Tibial artery (tissue), 4 donors: ENCODE results near the gene NTM.

Source experiments
- DNase-seq, 2 donors: peaks; one replicate each; pipeline ENCODE4 v3.0.0-alpha.2; 2019
- H3K27ac ChIP-seq, 2 donors: fragments of 200-600 bp; sonication (generic) in 1 of 2; 1 replicate in 1 of 2; 2 replicates in 1 of 2; pipeline ENCODE4 v1.5.1; 2018 to 2019; ENCODE audit warnings: mild to moderate bottlenecking in 1 of 2
- H3K27me3 ChIP-seq, 2 donors: fragments of 200-600 bp; sonication (generic) in 1 of 2; one replicate each; pipeline versions ENCODE4 v1.5.1 to v1.6.0; 2016 to 2019
- H3K36me3 ChIP-seq, 3 donors: fragments of 200-600 bp; sonication (generic) in 2 of 3; one replicate each; pipeline ENCODE4 v1.5.1; 2016 to 2019; ENCODE audit warnings: mild to moderate bottlenecking in 2 of 3
- H3K4me1 ChIP-seq, 4 donors: fragments of 200-600 bp; sonication (generic) in 2 of 4; 1 replicate in 3 of 4; 2 replicates in 1 of 4; pipeline ENCODE4 v1.5.1; 2016 to 2019
- H3K4me3 ChIP-seq, 2 donors: fragments of 200-600 bp; sonication (generic) in 1 of 2; 1 replicate in 1 of 2; 2 replicates in 1 of 2; pipeline ENCODE4 v1.5.1; 2018 to 2019; ENCODE audit warnings: mild to moderate bottlenecking in 2 of 2
- H3K9me3 ChIP-seq, 3 donors: fragments of 200-600 bp; sonication (generic) in 1 of 3; one replicate each; pipeline ENCODE4 v1.5.1; 2016 to 2019
- CTCF ChIP-seq, 2 experiments: fragments of 200-600 bp in 1 of 2; fragments of 450-650 bp in 1 of 2; IDR thresholded peaks; one replicate each; pipeline ENCODE4 v1.5.1; 2017 to 2019; ENCODE audit warnings: antibody characterized with exemption in 2 of 2, mild to moderate bottlenecking in 1 of 2, moderate library complexity in 1 of 2
- intact Hi-C: fragments of 100-400 bp; cut with DNase I; formaldehyde crosslinking; loops from one replicate; pipeline ENCODE4 v1.15.0; 2023; ENCODE audit warnings: low total_unique reads

The NTM gene

GRCh38 chr11:132185726-132186592, 815.5 kb downstream of the NTM start:
- H3K27me3 ChIP-seq, result no peaks in the 10 kb centered on the region
- no peaks in the 10 kb centered on the region for H3K9me3 ChIP-seq
- no peak overlapping the region for H3K27ac ChIP-seq
- no peaks in the 10 kb centered on the region for H3K4me1 ChIP-seq
- DNase-seq, result no peak
- H3K36me3 ChIP-seq, result no peaks in the 10 kb centered on the region
- no peak for TF ChIP-seq CTCF (IDR thresholded peaks at IDR 0.05)
- intact Hi-C loops, result no loop called here
- no peak overlapping the region for H3K4me3 ChIP-seq

GRCh38 chr11:132186699-132187098, 816.3 kb downstream of the NTM start:
- intact Hi-C loops, result no loop called here
- no peak overlapping the region for H3K27ac ChIP-seq
- no peaks in the 10 kb centered on the region for H3K4me1 ChIP-seq
- no peak for DNase-seq
- TF ChIP-seq CTCF (IDR thresholded peaks at IDR 0.05), result no peak
- H3K27me3 ChIP-seq, result no peaks in the 10 kb centered on the region
- no peak overlapping the region for H3K4me3 ChIP-seq
- no peaks in the 10 kb centered on the region for H3K36me3 ChIP-seq
- H3K9me3 ChIP-seq, result no peaks in the 10 kb centered on the region

- H3K36me3 ChIP-seq, result no peaks in the 10 kb centered on the region
- no peaks in the 10 kb centered on the region for H3K4me1 ChIP-seq
- no peak overlapping the region for H3K27ac ChIP-seq
- H3K4me3 ChIP-seq, result no peak overlapping the region
- no peak for DNase-seq
- intact Hi-C loops, result no loop called here
- H3K9me3 ChIP-seq, result no peaks in the 10 kb centered on the region
- TF ChIP-seq CTCF (IDR thresholded peaks at IDR 0.05), result no peak
- no peaks in the 10 kb centered on the region for H3K27me3 ChIP-seq
Measured at GRCh38 chr11:132187386-132187785, 817.0 kb downstream of the NTM start.

- no peak for DNase-seq
- intact Hi-C loops, result no loop called here
- H3K36me3 ChIP-seq, result no peaks in the 10 kb centered on the region
- no peak overlapping the region for H3K27ac ChIP-seq
- H3K9me3 ChIP-seq, result no peaks in the 10 kb centered on the region
- H3K4me3 ChIP-seq, result no peak overlapping the region
- H3K27me3 ChIP-seq, result no peaks in the 10 kb centered on the region
- H3K4me1 ChIP-seq, result no peaks in the 10 kb centered on the region
- TF ChIP-seq CTCF (IDR thresholded peaks at IDR 0.05), result no peak
Measured at GRCh38 chr11:132187814-132188213, 817.4 kb downstream of the NTM start.

GRCh38 chr11:132196928-132197327, 826.5 kb downstream of the NTM start:
- H3K36me3 ChIP-seq, result no peaks in the 10 kb centered on the region

More at GRCh38 chr11:132196928-132197327, 826.5 kb downstream of the NTM start:
- intact Hi-C loops, result no loop called here
- no peak overlapping the region for H3K27ac ChIP-seq
- no peaks in the 10 kb centered on the region for H3K27me3 ChIP-seq
- no peaks in the 10 kb centered on the region for H3K9me3 ChIP-seq
- H3K4me1 ChIP-seq, result no peaks in the 10 kb centered on the region
- no peak for DNase-seq
- no peak for TF ChIP-seq CTCF (IDR thresholded peaks at IDR 0.05)
- no peak overlapping the region for H3K4me3 ChIP-seq
